HG03378 (cell line): ENCODE data around the gene COLGALT1.
"Not testable (repeated sequence)": the region's sequence is repeated elsewhere in the genome, so short reads cannot be mapped to it uniquely, and the experiment has no call there.

Experiments used
- ATAC-seq: cut with Tn5 transposase; IDR thresholded peaks from one replicate; pipeline ENCODE4 v1.9.1; 2021; ENCODE audit warnings: mild to moderate bottlenecking, moderate library complexity; ENCODE audit not compliant: unreplicated experiment

The COLGALT1 gene

DNA sequence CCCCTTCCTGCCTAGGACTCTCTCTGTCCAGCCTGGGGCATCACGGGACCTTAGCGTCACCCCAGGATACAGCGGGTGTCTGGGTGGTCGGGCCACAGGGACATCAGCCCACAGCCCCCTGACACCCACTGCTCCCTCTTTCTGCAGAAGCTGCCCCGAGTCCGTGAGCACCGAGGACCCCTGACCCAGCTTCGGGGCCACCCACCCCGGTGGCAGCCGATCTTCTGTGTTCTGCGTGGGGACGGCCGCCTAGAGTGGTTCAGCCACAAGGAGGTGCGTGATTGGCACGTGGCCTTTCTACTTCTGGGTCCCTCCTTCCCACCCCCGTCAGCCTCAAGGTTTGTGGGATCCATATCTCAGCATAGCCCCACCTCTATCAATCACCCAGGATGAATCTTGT is 23.3 kb upstream of the COLGALT1 start:
- no peak for ATAC-seq

GRCh38 chr19:17532557-17532956 is 22.9 kb upstream of the COLGALT1 start:
- ATAC-seq = no peak

GRCh38 chr19:17534767-17535166 is 20.7 kb upstream of the COLGALT1 start:
- no peak for ATAC-seq

- ATAC-seq = no peak
Observed at GRCh38 chr19:17536955-17537354, 18.5 kb upstream of the COLGALT1 start.

DNA sequence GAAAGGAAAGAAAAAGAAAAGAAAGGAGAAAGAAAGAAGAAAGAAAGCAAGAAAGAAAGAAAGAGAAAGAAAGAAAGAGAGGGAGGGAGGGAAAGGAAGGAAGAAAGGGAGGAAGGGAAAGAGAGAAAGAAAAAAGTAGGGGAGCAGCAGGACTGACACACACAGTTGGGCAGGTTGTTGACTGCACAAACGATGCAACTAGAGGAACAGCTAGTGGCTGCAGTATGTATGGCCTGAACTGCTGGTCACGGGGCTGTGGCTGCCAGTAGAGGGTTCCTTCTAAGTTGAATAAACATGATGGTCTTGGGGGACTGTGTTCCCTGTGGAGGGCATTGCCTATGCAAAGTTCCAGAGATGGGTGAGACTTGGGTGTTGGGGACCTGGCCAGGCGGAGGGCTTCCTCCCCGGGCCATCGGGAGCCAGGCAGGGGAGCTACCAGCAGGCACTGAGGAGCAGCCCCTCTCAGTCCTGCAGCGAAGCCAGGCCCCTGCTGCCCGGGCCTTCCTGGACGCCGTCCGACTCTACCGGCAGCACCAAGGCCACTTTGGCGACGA is 16.7 kb upstream of the COLGALT1 start:
- ATAC-seq = no peak

- ATAC-seq = no peak
Observed at GRCh38 chr19:17539238-17540117, 16.0 kb upstream of the COLGALT1 start.

GRCh38 chr19:17540174-17540573 is 15.3 kb upstream of the COLGALT1 start:
- ATAC-seq = no peak

GRCh38 chr19:17541184-17541759 is 14.2 kb upstream of the COLGALT1 start:
- no peak for ATAC-seq

DNA sequence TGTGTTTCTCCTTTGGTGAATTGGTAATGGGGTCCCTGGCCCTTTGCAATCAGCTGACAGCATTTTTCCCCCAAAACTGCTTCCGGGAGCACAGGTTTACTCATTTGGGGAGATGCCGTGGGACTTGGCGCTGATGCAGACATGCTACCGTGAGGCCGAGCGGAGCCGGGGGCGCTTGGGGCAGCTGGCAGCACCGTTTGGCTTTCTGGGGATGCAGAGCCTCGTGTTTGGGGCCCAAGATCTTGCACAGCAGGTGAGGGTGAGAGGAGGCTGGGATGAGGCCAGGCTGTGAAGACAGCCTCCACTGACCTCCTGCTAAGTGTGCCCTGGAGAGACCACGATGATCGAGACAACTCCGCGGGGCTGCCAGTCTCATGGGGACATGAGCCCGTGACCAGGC is 13.4 kb upstream of the COLGALT1 start:
- ATAC-seq = no peak

- no peak for ATAC-seq
Observed at GRCh38 chr19:17542793-17543582, 12.5 kb upstream of the COLGALT1 start.

DNA sequence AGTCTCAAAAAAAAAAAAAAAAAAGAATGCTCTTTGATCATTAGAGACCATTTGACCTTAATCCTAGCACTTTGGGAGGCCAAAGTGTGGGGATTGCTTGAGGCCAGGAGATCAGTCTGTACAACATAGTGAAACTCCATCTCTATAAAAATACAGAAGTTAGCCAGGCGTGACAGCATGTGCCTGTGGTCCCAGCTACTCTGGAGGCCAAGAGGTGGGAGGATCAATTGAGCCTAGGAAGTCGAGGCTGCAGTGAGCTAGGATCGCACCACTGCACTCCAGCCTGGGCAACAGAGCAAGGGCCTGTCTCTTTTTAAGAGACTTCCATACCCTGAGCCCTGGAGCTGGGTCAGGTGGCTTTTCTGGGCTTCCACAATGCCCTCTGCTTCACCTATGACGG is 11.5 kb upstream of the COLGALT1 start:
- ATAC-seq = no peak

DNA sequence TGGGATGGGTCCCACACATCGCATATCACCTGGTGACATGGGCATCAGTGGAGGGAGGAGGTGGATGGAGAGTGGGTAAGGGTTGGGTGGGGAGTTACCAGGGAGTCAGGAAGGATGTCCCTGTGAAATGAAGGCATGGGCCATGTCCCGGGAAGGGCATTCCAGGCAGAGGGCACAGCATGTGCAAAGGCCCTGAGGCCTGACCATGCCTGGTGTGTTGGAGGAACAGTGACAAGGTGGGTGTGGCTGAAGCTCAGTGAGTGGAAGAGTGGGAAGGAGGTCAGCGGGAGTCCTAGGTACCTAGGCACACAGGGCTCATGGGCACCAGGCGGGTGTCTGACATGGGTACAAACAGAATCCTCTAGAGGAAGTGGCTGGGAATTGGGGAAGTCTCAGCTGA is 11.0 kb upstream of the COLGALT1 start:
- no peak for ATAC-seq

GRCh38 chr19:17548145-17548544 is 7.3 kb upstream of the COLGALT1 start:
- no peak for ATAC-seq

DNA sequence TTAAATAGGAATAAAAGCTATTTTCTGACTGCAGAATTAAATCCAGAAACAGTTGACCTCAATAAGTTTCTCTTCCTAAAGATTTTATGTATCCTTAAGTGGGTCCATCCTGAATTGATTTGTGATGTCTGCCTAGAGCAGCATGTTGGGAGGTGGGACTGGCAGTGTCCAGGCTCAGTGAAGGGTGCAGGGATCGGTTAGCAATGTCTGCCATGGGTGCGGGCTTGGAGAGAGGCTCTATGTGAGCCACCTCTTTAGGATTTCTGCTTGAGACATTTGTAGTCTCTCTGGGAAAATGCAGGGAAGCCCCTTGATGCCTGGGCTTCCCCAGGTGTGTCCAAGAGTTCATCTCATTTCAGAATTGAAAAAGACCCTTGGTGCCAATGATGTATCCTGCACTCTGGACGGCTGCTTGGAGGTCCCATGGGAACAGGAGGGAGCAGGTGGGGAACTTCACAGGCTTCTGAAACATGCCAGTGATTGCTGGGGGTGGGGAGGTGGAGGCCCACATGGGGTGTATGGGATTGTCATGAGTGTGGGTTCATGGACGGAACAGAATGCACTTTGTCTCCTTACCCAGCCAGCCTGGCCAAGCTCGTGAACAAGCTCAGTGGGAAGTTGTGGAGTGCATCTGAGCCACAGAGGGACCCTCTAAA is 6.2 kb upstream of the COLGALT1 start:
- ATAC-seq = no peak

DNA sequence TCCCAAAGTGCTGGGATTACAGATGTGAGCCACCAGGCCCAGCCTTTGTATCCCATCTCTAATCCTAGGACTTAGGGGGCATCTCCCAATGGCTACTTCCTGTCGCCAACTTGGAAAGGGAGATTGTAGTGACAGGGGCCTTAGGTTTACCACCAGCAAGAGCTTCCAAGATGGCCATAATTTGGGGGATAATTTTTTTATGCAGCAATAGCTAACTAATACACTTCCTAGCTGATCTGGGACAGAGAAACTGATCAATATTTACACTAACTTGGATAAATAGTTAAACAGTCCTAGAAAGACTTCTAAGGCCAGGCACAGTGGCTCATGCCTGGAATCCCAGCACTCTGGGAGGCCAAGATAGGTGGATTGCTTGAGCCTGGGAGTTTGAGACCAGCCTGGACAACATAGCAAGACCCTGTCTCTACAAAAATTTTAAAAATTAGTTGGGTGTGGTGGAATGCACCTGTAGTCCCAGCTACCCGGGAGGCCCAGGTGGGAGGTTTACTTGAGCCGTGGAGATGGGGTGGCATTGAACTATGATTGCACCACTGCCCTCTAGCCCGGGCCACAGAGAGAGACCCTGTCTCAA is 5.3 kb upstream of the COLGALT1 start:
- no peak for ATAC-seq

DNA sequence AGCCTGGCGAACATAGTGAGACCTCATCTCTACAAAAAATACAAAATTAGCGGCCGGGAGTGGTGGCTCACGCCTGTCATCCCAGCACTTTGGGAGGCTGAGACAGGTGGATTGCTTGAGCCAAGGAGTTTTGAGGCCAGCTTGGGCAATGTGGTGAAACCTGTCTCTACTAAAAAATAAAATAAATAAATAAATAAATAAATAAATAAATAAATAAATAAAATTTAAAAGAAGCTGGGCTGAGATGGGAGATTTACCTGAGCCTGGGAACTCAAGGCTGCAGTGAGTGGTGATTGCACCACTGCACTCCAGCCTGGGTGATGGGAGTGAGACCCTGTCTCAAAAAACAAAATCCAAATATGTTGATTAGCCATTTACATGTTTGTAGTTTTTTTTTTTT is 2.7 kb upstream of the COLGALT1 start:
- ATAC-seq = not testable (repeated sequence)

- ATAC-seq = no peak
Observed at GRCh38 chr19:17553256-17553655, 2.2 kb upstream of the COLGALT1 start.

DNA sequence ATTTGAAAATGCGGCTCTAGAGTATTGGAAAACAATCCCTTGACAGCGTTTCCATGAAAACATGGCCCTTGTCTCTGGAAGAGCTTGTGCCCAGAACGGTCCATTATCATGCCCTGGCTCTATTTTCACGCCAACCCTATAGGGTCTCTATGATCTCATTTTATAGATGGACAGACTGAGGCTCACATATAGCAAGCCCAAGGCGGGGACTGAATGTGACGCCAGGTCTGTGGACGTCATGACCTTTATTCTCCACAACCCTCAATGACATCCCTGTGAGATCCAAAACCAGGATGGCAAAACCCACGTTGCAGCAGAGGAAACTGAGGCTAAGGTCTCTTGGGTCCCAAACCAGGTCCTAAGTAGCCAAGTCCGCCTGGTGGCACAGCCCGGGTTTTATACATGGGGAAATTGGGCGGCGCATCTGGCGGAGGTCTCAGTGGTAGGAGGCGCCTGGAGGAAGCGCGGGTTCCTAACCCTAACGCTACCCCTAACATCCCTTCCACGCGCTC is 425 bp upstream of the COLGALT1 start:
- ATAC-seq = no peak

- ATAC-seq = peak; percentile 34
Observed at GRCh38 chr19:17555929-17556813, 722 bp downstream of the COLGALT1 start.
